Measurements from ENCODE around the gene MRPS16.
"Not testable (repeated sequence)": the region's sequence is repeated elsewhere in the genome, so short reads cannot be mapped to it uniquely, and the experiment has no call there.

MRPS16 gene

GRCh38 chr10:73252445-73253224 is at the start of gene MRPS16:
Gene MRPS16 (minus strand): TSS chr10:73252644. CDS start chr10:73252482, 162 bp downstream.
- DNase-seq, result peak; percentile 93

- DNase-seq, result no peak
Measured at GRCh38 chr10:73296946-73297345, 44.5 kb upstream of the MRPS16 start.

- DNase-seq, result no peak
Measured at GRCh38 chr10:73293461-73293860, 41.0 kb upstream of the MRPS16 start.

GRCh38 chr10:73289958-73290357 is 37.5 kb upstream of the MRPS16 start:
- no peak for DNase-seq

GRCh38 chr10:73287441-73287840 is 35.0 kb upstream of the MRPS16 start:
- DNase-seq, result no peak

GRCh38 chr10:73281097-73281496 is 28.7 kb upstream of the MRPS16 start:
- DNase-seq, result no peak

GRCh38 chr10:73264423-73264822 is 12.0 kb upstream of the MRPS16 start:
- DNase-seq, result no peak

- no peak for DNase-seq
Measured at GRCh38 chr10:73263693-73264347, 11.4 kb upstream of the MRPS16 start.

GRCh38 chr10:73262880-73263555 is 10.6 kb upstream of the MRPS16 start:
- no peak for DNase-seq

- DNase-seq, result no peak
Measured at GRCh38 chr10:73262105-73262730, 9.8 kb upstream of the MRPS16 start.

- DNase-seq, result no peak
Measured at GRCh38 chr10:73261362-73261995, 9.0 kb upstream of the MRPS16 start.

- not testable (repeated sequence) for DNase-seq
Measured at GRCh38 chr10:73258612-73259011, 6.2 kb upstream of the MRPS16 start.

- peak; percentile 9 for DNase-seq
Measured at GRCh38 chr10:73253225-73253555, 746 bp upstream of the MRPS16 start.

- no peak for DNase-seq
Measured at GRCh38 chr10:73251683-73252444, 580 bp downstream of the MRPS16 start.

GRCh38 chr10:73248259-73248724 is 4.2 kb downstream of the MRPS16 start:
- DNase-seq, result no peak

- no peak for DNase-seq
Measured at GRCh38 chr10:73247509-73248258, 4.8 kb downstream of the MRPS16 start.

- peak; percentile 86 for DNase-seq
Measured at GRCh38 chr10:73246646-73247508, 5.6 kb downstream of the MRPS16 start, which contains the start of gene DNAJC9. Gene DNAJC9 (minus strand): TSS chr10:73247255. CDS start chr10:73247189, 66 bp downstream.

- DNase-seq, result no peak
Measured at GRCh38 chr10:73246322-73246645, 6.2 kb downstream of the MRPS16 start.

- no peak for DNase-seq
Measured at GRCh38 chr10:73244866-73245477, 7.5 kb downstream of the MRPS16 start.

- DNase-seq, result no peak
Measured at GRCh38 chr10:73239908-73240307, 12.5 kb downstream of the MRPS16 start.

Measured in NCI-H1092 treated with DMSO at 0.1 percent for 48 hours (cell line).